ENCODE data around the gene MRPL20. TPM values are rescaled to one million over a fixed set of nuclear protein-coding genes. Genes with fewer than 3 reads are reported as not detected.

Gene MRPL20
- polyA plus RNA-seq, 1 donor from 2014 or later, result 204 TPM

- peaks cover 17% of the 10 kb centered on the region for H3K27me3 ChIP-seq (ENCODE audit: insufficient read depth, low read depth, low read length)
- H2AFZ ChIP-seq (ENCODE audit: low read depth, low read length), result no peak within 1 kb of the TSS
- H3K9ac ChIP-seq (ENCODE audit: low read length), result no peak within 1 kb of the TSS
- H3K36me3 ChIP-seq (ENCODE audit: insufficient read depth, low read length), result no peaks in the 10 kb centered on the region
- H3F3A ChIP-seq (ENCODE audit: insufficient read depth, low read length, poor library complexity, severe bottlenecking), result no peaks in the 10 kb centered on the region
- TF ChIP-seq TAF1 (IDR thresholded peaks at IDR 0.05; ENCODE audit: low read depth) (no peak), RAD21 (conservative IDR thresholded peaks at IDR 0.05) (no peak), EP300 (conservative IDR thresholded peaks at IDR 0.05; ENCODE audit: poor library complexity, severe bottlenecking) (no peak), SMC3 (conservative IDR thresholded peaks at IDR 0.05; ENCODE audit: poor library complexity) (no peak), MXI1 (conservative IDR thresholded peaks at IDR 0.05; ENCODE audit: poor library complexity, severe bottlenecking) (no peak), EZH2 (IDR thresholded peaks at IDR 0.05; ENCODE audit: borderline replicate concordance, insufficient read depth, low read length, poor library complexity, severe bottlenecking) (no peak)
- TF ChIP-seq, protein P1, sequence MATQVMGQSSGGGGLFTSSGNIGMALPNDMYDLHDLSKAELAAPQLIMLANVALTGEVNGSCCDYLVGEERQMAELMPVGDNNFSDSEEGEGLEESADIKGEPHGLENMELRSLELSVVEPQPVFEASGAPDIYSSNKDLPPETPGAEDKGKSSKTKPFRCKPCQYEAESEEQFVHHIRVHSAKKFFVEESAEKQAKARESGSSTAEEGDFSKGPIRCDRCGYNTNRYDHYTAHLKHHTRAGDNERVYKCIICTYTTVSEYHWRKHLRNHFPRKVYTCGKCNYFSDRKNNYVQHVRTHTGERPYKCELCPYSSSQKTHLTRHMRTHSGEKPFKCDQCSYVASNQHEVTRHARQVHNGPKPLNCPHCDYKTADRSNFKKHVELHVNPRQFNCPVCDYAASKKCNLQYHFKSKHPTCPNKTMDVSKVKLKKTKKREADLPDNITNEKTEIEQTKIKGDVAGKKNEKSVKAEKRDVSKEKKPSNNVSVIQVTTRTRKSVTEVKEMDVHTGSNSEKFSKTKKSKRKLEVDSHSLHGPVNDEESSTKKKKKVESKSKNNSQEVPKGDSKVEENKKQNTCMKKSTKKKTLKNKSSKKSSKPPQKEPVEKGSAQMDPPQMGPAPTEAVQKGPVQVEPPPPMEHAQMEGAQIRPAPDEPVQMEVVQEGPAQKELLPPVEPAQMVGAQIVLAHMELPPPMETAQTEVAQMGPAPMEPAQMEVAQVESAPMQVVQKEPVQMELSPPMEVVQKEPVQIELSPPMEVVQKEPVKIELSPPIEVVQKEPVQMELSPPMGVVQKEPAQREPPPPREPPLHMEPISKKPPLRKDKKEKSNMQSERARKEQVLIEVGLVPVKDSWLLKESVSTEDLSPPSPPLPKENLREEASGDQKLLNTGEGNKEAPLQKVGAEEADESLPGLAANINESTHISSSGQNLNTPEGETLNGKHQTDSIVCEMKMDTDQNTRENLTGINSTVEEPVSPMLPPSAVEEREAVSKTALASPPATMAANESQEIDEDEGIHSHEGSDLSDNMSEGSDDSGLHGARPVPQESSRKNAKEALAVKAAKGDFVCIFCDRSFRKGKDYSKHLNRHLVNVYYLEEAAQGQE (IDR thresholded peaks at IDR 0.05; ENCODE audit: borderline replicate concordance), result no peak
- no peaks in the 10 kb centered on the region for H3K9me3 ChIP-seq (ENCODE audit: low read length)
- H4K20me1 ChIP-seq (ENCODE audit: insufficient read depth), result no peaks in the 10 kb centered on the region
- H3K27ac ChIP-seq (ENCODE audit: low read length), result no peak within 1 kb of the TSS
- no peak within 1 kb of the TSS for H3K4me3 ChIP-seq (ENCODE audit: low read length)
- H3K9me2 ChIP-seq (ENCODE audit: insufficient read depth, low read length), result no peaks in the 10 kb centered on the region
- H3K4me2 ChIP-seq (ENCODE audit: low read length), result no peak within 1 kb of the TSS
- H3K79me2 ChIP-seq (replicated peaks; ENCODE audit: insufficient read depth, low read length), result no peaks in the 10 kb centered on the region
Measured at GRCh38 chr1:1358433-1359271, 48.4 kb downstream of the MRPL20 start, which contains the start of gene MXRA8. TSS of gene MXRA8 (minus strand) at chr1:1358555. CDS start at chr1:1358504, 51 bp downstream.

GRCh38 chr1:1357871-1358432 lies 49.1 kb downstream of the MRPL20 start:
- no peak overlapping the region for H3K27ac ChIP-seq (ENCODE audit: low read length)
- H3K9ac ChIP-seq (ENCODE audit: low read length), result no peak overlapping the region
- no peaks in the 10 kb centered on the region for H3K9me2 ChIP-seq (ENCODE audit: insufficient read depth, low read length)
- no peaks in the 10 kb centered on the region for H3F3A ChIP-seq (ENCODE audit: insufficient read depth, low read length, poor library complexity, severe bottlenecking)
- H3K9me3 ChIP-seq (ENCODE audit: low read length), result no peaks in the 10 kb centered on the region
- TF ChIP-seq, protein P1 (IDR thresholded peaks at IDR 0.05; ENCODE audit: borderline replicate concordance), result no peak
- no peak for TF ChIP-seq SMC3 (conservative IDR thresholded peaks at IDR 0.05; ENCODE audit: poor library complexity)
- no peak for TF ChIP-seq EP300 (conservative IDR thresholded peaks at IDR 0.05; ENCODE audit: poor library complexity, severe bottlenecking)
- TF ChIP-seq, protein P2, sequence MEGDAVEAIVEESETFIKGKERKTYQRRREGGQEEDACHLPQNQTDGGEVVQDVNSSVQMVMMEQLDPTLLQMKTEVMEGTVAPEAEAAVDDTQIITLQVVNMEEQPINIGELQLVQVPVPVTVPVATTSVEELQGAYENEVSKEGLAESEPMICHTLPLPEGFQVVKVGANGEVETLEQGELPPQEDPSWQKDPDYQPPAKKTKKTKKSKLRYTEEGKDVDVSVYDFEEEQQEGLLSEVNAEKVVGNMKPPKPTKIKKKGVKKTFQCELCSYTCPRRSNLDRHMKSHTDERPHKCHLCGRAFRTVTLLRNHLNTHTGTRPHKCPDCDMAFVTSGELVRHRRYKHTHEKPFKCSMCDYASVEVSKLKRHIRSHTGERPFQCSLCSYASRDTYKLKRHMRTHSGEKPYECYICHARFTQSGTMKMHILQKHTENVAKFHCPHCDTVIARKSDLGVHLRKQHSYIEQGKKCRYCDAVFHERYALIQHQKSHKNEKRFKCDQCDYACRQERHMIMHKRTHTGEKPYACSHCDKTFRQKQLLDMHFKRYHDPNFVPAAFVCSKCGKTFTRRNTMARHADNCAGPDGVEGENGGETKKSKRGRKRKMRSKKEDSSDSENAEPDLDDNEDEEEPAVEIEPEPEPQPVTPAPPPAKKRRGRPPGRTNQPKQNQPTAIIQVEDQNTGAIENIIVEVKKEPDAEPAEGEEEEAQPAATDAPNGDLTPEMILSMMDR (IDR thresholded peaks at IDR 0.05; ENCODE audit: poor library complexity, severe bottlenecking), result no peak
- no peak for TF ChIP-seq POLR2AphosphoS5 (IDR thresholded peaks at IDR 0.05)
- no peak for TF ChIP-seq RAD21 (conservative IDR thresholded peaks at IDR 0.05)
- no peak for TF ChIP-seq TAF1 (IDR thresholded peaks at IDR 0.05; ENCODE audit: low read depth)
- TF ChIP-seq EZH2 (IDR thresholded peaks at IDR 0.05; ENCODE audit: borderline replicate concordance, insufficient read depth, low read length, poor library complexity, severe bottlenecking), result no peak
- no peak for TF ChIP-seq MXI1 (conservative IDR thresholded peaks at IDR 0.05; ENCODE audit: poor library complexity, severe bottlenecking)
- no peak overlapping the region for H2AFZ ChIP-seq (ENCODE audit: low read depth, low read length)
- no peaks in the 10 kb centered on the region for H4K20me1 ChIP-seq (ENCODE audit: insufficient read depth)
- H3K4me2 ChIP-seq (ENCODE audit: low read length), result no peak overlapping the region
- no peaks in the 10 kb centered on the region for H3K79me2 ChIP-seq (replicated peaks; ENCODE audit: insufficient read depth, low read length)
- peaks cover 24% of the 10 kb centered on the region for H3K27me3 ChIP-seq (ENCODE audit: insufficient read depth, low read depth, low read length)
- H3K36me3 ChIP-seq (ENCODE audit: insufficient read depth, low read length), result no peaks in the 10 kb centered on the region
- no peak overlapping the region for H3K4me3 ChIP-seq (ENCODE audit: low read length)

Data from neural cell (in vitro differentiated cells).